Progenitor cell of endocrine pancreas (in vitro differentiated cells): Measurements from ENCODE around the gene ARID1B. TPM values are rescaled to one million over a fixed set of nuclear protein-coding genes. Genes with fewer than 3 reads are reported as not detected.

ENCODE experiments used
- DNase-seq: peaks from one replicate; pipeline ENCODE4 v3.0.0; 2021; ENCODE audit warnings: low spot score; ENCODE audit not compliant: unreplicated experiment
- H3K27ac Mint-ChIP-seq: 2 replicates; pipeline ENCODE4 v1.8.0; 2021; ENCODE audit warnings: mild to moderate bottlenecking, moderate library complexity, mixed read lengths
- H3K27me3 Mint-ChIP-seq: 2 replicates; pipeline ENCODE4 v1.8.0; 2021; ENCODE audit warnings: mixed read lengths
- H3K36me3 Mint-ChIP-seq: 2 replicates; pipeline ENCODE4 v1.8.0; 2022; ENCODE audit warnings: mixed read lengths; ENCODE audit not compliant: insufficient read depth
- H3K4me1 Mint-ChIP-seq: 2 replicates; pipeline ENCODE4 v1.8.0; 2021; ENCODE audit warnings: low read depth, mixed read lengths
- H3K4me3 Mint-ChIP-seq: 2 replicates; pipeline ENCODE4 v1.8.0; 2021; ENCODE audit warnings: low read depth, mild to moderate bottlenecking, moderate library complexity, mixed read lengths
- H3K9me3 Mint-ChIP-seq: 2 replicates; pipeline ENCODE4 v1.8.0; 2021; ENCODE audit warnings: low read depth, mixed read lengths
- total RNA-seq: library from RNA; stranded (reverse); gene quantifications from 2 replicates; pipeline ENCODE4 v1.2.1, GENCODE V29; 2021
- TF ChIP-seq, protein P1 (sequence below): fragments of 200-600 bp; sonication (generic); IDR thresholded peaks from one replicate; pipeline ENCODE4 v1.5.0; 2021; ENCODE audit warnings: antibody characterized with exemption, mild to moderate bottlenecking; ENCODE audit not compliant: unreplicated experiment

ARID1B gene
- total RNA-seq, 1 donor from 2014 or later = 152 TPM

DNA sequence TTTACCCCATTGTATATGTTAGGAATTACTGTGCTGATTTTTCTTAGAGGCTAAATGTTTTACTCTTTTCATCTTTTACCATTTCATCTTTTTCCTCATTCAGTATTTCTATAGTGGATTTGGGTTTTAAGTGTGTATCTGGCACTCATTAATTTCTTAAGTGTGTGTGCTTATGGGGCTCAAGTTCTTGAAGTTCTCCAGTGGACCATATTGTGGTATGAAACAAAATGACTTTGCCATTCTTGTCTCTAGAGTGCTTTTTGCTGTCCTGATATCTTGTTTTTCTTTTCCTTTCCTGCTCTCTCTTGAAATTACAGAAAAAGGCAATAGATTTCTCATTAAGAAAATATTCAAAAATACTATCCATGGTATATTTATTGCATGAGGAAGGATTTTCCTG lies 123.1 kb downstream of the ARID1B start:
- Mint-ChIP-seq H3K27ac (no peak overlapping the region), H3K4me3 (no peak overlapping the region), H3K27me3 (no peaks in the 10 kb centered on the region), H3K9me3 (no peaks in the 10 kb centered on the region), H3K36me3 (no peaks in the 10 kb centered on the region), H3K4me1 (peaks cover 13% of the 10 kb centered on the region)
- TF ChIP-seq, protein P1, sequence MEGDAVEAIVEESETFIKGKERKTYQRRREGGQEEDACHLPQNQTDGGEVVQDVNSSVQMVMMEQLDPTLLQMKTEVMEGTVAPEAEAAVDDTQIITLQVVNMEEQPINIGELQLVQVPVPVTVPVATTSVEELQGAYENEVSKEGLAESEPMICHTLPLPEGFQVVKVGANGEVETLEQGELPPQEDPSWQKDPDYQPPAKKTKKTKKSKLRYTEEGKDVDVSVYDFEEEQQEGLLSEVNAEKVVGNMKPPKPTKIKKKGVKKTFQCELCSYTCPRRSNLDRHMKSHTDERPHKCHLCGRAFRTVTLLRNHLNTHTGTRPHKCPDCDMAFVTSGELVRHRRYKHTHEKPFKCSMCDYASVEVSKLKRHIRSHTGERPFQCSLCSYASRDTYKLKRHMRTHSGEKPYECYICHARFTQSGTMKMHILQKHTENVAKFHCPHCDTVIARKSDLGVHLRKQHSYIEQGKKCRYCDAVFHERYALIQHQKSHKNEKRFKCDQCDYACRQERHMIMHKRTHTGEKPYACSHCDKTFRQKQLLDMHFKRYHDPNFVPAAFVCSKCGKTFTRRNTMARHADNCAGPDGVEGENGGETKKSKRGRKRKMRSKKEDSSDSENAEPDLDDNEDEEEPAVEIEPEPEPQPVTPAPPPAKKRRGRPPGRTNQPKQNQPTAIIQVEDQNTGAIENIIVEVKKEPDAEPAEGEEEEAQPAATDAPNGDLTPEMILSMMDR = no peak
- no peak for DNase-seq

GRCh38 chr6:156901309-156902019 lies 124.3 kb downstream of the ARID1B start:
- TF ChIP-seq, protein P1 = no peak
- no peak for DNase-seq
- Mint-ChIP-seq H3K27ac (no peak overlapping the region), H3K4me3 (no peak overlapping the region), H3K4me1 (peaks cover 14% of the 10 kb centered on the region), H3K27me3 (no peaks in the 10 kb centered on the region), H3K36me3 (peaks cover 3% of the 10 kb centered on the region), H3K9me3 (no peaks in the 10 kb centered on the region)

DNA sequence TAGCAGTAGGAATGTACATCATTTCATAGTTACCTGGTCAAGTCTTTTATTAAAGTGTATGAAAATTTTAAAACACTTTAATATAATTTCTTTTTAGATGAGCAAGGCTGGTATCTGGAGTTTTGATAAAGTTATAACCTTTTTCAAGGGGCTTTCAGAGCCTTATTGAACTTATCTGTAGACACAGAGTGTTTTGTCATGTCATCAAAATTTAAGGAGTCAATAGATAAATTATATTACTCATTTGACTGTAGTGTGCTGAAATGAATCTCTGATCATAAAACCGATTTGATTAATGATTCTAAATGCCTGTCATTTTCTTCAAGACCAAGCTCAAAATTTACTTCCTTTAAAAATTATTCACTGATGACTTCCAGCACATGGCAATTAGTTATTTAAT lies 125.6 kb downstream of the ARID1B start:
- peaks cover 5% of the 10 kb centered on the region for H3K36me3 Mint-ChIP-seq
- no peak for DNase-seq
- no peaks in the 10 kb centered on the region for H3K9me3 Mint-ChIP-seq
- H3K27ac Mint-ChIP-seq = no peak overlapping the region
- TF ChIP-seq, protein P1 = no peak
- H3K27me3 Mint-ChIP-seq = no peaks in the 10 kb centered on the region
- H3K4me1 Mint-ChIP-seq = peaks cover 14% of the 10 kb centered on the region
- no peak overlapping the region for H3K4me3 Mint-ChIP-seq

DNA sequence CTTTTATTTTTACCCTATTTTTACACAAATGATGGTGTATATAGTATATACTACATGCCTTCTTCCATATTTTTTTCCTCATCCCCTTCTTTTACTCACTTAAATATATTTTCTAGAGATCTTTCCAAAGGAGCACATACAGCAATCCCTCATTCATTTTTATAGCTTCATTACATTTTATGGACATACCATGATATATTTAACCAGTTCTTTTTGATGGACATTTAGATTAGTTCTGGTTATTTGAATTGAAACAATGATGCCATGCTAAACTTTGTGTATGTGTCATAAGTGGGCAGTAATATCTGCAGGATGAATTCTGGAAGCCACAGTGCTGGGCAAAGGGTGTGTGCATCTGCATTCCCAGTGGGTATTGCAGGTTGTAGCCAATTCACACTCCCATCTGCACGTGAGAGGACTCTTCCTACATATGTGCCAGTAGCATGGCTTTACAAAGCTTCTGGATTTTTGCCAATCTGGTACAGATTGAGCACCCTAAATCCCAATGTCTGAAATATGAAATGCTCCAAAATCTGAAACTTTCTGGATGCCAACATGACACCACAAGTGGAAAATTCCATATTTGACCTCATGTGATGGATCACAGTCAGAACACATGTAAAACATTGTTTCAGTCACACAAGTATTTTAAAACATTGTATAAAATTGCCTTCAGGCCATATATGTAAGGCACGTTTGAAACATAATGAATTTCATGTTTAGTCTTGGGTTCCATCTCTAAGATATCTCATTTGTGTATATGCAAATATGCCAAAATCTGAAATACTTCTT lies 127.2 kb downstream of the ARID1B start:
- Mint-ChIP-seq H3K4me3 (no peak overlapping the region), H3K36me3 (peaks cover 6% of the 10 kb centered on the region), H3K27me3 (no peaks in the 10 kb centered on the region), H3K9me3 (no peaks in the 10 kb centered on the region), H3K4me1 (peaks cover 19% of the 10 kb centered on the region), H3K27ac (no peak overlapping the region)
- DNase-seq = no peak
- TF ChIP-seq, protein P1 = no peak

GRCh38 chr6:156905801-156906200 lies 128.6 kb downstream of the ARID1B start:
- peaks cover 11% of the 10 kb centered on the region for H3K4me1 Mint-ChIP-seq
- no peaks in the 10 kb centered on the region for H3K27me3 Mint-ChIP-seq
- H3K27ac Mint-ChIP-seq = peak overlapping the region; percentile 34
- no peaks in the 10 kb centered on the region for H3K9me3 Mint-ChIP-seq
- peaks cover 6% of the 10 kb centered on the region for H3K36me3 Mint-ChIP-seq
- DNase-seq = no peak
- H3K4me3 Mint-ChIP-seq = no peak overlapping the region
- TF ChIP-seq, protein P1 = no peak
